HG03469 (cell line): ENCODE measurements around the gene ZMYND19.
"Not testable (repeated sequence)": the region's sequence is repeated elsewhere in the genome, so short reads cannot be mapped to it uniquely, and the experiment has no call there.

Experiments
- ATAC-seq: cut with Tn5 transposase; IDR thresholded peaks from one replicate; pipeline ENCODE4 v1.9.1; 2021; ENCODE audit warnings: mild to moderate bottlenecking, moderate library complexity, moderate number of reproducible peaks; ENCODE audit not compliant: unreplicated experiment

ZMYND19 gene

GRCh38 chr9:137534256-137535119 is 55.8 kb downstream of the ZMYND19 start:
- ATAC-seq: no peak

GRCh38 chr9:137532891-137533468 is 57.3 kb downstream of the ZMYND19 start:
- ATAC-seq: not testable (repeated sequence)
